ENCODE results near the gene CST6.

Gene CST6, protein sequence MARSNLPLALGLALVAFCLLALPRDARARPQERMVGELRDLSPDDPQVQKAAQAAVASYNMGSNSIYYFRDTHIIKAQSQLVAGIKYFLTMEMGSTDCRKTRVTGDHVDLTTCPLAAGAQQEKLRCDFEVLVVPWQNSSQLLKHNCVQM

DNA sequence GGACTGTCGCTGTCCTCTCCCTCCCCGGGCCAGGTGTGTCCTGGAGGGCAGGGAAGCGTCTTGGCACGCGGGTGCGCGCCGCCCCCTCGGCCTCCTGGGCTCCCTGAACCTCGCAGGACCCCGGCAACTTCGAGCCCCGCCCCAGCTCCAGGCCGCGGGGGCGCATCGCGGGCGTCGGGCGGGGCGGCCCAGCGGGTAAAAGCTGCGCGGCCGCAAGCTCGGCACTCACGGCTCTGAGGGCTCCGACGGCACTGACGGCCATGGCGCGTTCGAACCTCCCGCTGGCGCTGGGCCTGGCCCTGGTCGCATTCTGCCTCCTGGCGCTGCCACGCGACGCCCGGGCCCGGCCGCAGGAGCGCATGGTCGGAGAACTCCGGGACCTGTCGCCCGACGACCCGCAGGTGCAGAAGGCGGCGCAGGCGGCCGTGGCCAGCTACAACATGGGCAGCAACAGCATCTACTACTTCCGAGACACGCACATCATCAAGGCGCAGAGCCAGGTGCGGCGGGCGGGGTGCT is at the start of gene CST6:
Gene CST6, plus strand, starts transcription at position 224 of the 519 bp plus-strand sequence. Its CDS starts 37 bp downstream, at position 261.
- no peak for DNase-seq

DNA sequence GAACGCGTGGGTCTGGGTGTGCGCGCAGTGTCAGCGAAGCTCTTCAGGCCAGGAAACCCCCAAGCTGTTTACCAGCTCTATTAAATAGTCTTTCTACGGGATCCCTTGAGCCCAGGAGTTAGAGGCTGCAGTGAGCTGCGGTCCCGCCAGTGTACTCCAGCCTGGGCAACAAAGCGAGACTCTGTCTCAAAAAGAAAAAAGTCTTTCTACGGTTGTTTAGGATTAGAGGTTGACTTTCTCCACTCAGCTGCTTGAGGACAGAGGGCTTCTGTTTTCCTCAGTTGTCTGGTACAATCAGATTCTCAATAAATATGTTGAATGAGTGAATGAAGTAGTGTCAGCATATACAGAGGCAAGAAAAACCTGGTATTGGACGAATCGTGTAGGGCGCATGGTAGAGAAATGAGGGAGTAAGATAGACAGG is 49.7 kb upstream of the CST6 start:
- DNase-seq, result no peak

DNA sequence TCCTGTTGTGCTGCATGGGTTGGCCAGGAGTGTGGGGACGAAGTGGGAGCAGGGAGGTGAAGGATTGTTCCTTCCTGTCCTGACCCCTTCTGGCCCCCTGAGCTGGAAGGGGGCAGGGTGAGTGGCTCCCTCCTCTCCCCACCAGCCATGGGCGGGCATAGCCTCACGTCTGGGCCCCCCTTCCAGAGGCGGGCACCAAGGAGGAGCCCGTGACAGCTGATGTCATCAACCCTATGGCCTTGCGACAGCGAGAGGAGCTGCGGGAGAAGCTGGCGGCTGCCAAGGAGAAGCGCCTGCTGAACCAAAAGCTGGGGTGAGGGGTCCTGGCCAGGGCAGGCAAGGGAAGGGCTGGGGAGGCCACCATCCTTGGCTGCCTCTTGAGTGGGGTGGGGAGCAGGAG is 46.9 kb upstream of the CST6 start:
- DNase-seq, result no peak

DNA sequence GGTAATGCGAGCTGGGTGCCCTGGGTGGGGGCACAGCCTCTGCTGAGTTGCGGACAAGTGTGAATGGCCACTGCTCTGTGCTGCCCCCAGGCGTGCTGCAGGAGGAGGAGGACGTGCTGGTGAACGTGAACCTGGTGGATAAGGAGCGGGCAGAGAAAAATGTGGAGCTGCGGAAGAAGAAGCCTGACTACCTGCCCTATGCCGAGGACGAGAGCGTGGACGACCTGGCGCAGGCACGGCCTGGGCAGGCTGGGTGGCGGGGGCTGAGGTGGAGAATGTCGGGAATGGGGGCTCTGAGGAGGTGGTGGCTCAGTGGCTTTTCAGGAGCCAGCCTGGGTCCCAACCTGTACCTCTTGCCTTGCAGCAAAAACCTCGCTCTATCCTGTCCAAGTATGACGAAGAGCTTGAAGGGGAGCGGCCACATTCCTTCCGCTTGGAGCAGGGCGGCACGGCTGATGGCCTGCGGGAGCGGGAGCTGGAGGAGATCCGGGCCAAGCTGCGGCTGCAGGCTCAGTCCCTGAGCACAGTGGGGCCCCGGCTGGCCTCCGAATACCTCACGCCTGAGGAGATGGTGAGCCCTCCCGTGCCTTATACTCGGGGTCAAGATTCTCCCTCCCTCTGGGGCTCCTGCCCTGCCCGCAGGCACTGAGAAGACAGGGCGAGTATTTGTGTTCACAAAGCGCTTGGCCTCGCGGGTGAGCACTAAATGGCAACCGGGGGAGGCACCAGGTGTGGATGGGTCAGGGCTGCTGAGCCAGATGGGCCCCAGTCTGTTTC is 45.6 kb upstream of the CST6 start:
- no peak for DNase-seq

DNA sequence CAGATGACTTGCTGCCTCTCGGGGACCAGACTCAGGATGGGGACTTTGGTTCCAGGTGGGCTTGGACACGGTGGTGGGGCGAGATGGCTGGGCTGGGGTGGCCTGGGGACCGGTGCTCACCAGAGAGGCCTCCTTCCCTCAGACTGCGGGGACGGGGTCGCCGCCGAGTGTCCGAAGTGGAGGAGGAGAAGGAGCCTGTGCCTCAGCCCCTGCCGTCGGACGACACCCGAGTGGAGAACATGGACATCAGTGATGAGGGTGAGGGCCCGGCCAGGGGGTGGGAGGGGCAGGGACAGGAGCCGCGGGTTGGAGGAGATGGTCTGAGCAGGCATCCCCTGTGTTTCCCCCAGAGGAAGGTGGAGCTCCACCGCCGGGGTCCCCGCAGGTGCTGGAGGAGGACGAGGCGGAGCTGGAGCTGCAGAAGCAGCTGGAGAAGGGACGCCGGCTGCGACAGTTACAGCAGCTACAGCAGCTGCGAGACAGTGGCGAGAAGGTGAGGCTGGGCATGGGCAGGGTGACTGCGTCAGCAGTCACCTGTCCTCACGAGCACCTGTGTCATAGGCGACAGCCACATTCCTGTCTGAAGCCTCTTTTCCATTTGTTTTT is 44.4 kb upstream of the CST6 start:
- no peak for DNase-seq

DNA sequence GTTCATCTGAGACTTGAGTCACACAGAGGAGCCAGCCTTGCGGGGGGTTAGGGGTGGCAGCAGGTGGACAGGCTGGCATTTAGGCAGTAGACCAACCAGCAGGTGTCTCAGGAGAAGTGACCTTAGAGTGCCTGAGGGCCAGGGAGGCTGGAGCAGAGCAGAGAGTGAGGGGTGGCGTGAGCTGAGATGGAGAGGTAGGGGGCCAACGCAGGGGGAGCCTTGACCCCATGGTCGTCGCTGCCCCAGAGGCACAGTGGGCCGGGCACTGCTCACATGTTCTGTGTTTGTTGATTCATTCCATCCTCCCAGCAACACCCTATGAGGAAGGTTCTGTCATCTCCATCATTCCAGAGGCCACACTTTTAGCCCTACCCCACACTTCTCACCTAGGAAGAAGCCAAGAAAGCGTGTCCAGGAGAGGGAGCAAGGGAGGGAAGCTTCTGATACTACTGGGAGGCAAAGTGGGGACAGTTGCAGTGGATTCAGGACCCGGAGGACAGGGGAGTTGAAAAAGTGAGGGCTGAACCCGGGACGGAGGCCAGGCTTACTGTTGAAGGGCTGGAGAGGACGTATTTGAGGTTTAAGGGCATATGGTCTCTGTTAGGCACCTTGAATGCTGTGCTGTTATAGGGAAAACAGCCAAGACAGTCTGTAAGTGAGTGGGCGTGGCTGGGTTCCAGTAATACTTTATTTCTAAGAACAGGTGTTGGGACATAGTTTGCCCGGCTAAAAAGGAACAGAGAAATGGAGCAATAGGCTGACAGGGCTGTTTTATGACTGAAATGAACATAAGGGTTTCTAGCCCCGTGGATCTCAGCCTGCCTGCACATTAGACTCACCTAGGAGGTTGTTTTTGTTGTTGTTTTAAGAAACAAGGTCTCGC is 43.0 kb upstream of the CST6 start:
- no peak for DNase-seq

DNA sequence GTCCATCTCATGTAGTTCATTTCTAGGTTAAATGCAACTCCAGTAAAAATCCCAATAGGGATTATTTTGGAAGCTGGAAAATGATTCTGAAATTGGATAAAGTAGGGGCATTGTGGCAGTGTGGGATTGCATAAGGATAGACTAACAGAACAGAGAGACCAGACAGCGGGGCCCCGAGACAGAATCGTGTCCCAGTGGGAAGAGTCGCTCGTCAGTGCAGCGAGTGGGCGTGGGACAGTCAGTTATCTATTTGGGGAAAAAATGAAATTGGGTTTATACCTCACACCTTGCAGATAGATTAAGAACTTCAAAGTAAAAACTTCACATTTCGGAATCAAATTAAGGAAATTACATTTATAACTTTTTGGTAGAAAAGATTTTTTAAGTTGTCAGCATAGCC is 39.7 kb upstream of the CST6 start:
- no peak for DNase-seq

DNA sequence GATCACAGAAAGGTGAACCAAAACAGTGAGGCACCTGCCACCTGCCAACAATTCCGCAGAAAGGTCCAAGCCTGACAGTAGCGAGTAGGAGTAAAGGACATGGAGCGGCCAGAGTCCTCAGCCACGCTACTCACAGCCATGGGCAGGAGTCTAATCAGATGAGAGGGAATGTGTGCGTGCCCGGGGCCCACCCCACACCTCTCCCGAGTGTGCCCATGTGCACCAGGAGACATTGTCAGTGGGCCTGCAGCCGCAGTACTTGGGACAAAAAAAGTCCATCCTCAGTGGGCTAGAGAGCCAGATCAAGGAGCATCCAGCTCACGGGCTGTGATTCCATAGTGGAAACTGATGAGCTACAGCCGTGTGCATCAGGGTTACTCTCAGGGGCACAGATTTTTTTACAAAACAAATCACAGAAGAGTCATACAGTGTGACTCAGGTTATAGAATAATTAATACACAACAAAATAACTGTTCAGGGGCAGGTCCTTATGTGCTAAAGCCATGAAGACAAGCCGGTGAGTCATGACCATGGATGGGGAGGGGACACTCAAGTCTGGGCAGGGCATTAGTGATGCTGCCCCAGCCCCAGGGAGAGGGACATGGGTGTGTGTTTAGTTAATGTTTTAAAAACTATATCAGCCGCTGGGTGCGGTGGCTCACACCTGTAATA is 38.2 kb upstream of the CST6 start:
- no peak for DNase-seq

DNA sequence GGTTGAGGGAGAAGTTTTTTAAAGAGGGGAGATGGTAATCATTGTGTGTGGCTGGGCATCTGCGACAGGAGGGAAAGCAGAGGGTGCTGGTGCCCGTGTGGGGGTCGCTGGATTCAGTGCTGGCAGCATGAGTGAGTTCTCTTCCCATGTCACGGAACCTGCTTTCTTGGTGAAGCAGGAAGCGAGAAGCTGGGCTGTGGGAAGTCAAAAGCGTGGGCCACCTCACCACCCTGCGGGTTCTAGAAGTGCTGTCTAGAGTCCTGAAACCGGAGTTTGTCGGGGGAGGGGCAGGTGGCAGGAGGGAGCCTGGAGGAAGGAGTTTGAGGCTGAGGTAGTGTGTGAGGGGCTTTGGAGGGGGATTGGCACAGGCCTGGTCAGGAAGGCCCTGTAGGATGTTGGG is 36.0 kb upstream of the CST6 start:
- no peak for DNase-seq

DNA sequence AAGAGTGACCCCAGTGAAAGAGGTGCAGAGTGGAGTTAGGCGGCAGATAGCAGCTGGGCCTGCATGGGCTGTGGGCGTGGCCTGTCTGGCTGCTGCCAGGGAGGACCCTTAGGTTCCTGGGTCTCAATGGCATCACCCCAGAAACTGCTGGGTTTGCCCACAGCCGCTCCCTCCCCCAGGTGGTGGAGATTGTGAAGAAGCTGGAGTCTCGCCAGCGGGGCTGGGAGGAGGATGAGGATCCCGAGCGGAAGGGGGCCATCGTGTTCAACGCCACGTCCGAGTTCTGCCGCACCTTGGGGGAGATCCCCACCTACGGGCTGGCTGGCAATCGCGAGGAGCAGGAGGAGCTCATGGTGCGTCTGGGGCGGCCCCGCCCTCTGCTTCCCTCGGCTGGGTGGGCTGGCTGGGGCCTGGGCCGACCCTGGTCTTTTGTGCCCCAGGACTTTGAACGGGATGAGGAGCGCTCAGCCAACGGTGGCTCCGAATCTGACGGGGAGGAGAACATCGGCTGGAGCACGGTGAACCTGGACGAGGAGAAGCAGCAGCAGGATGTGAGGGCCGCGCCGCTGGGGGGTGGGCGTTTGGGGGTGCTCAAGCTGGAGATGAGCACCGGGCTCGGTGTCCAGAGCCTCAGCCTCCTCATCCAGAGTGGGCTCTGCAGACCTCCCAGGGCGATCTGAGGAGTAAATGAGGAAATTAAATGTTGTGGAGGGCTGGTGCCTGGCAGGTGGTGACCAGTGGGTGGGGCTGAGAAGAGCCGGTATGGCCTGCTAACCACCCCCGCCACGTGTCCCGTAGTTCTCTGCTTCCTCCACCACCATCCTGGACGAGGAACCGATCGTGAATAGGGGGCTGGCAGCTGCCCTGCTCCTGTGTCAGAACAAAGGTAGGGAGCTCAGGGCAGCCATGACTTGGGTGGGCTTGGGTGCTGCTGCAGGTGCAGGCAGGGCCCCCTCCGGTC is 35.3 kb upstream of the CST6 start:
- DNase-seq, result no peak

DNA sequence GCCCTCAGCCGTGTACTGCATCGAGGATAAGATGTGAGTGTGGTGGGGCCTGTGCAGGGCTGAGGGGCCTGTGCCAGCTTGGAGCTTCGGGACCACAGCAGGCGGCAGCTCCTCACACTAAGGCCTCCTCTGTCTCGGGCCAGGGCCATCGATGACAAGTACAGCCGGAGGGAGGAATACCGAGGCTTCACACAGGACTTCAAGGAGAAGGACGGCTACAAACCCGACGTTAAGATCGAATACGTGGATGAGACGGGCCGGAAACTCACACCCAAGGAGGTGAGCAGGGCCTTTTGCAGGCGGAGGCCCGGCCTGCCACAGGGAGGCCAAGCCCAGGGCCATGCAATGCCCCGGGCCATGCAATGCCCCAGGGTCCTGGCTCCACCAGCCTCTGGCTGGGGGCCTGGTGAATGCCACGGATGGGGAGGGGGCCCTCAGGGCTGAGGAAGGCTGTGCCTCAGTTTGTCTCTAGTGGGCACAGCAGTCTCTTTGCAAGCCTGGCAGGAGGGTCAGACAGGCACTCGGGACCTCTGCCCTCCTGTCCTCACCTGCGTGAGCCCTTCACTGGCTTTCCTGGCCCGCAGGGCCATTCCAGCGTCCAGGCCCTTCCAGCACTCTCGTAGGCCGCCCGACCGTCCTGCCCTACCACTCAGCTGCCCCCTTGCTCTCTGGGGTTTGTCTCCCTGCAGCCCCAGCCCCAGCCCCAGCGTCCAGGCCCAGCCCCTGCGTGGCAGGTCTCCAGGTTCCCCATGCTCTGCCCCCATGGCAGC is 34.0 kb upstream of the CST6 start:
- DNase-seq, result no peak

DNA sequence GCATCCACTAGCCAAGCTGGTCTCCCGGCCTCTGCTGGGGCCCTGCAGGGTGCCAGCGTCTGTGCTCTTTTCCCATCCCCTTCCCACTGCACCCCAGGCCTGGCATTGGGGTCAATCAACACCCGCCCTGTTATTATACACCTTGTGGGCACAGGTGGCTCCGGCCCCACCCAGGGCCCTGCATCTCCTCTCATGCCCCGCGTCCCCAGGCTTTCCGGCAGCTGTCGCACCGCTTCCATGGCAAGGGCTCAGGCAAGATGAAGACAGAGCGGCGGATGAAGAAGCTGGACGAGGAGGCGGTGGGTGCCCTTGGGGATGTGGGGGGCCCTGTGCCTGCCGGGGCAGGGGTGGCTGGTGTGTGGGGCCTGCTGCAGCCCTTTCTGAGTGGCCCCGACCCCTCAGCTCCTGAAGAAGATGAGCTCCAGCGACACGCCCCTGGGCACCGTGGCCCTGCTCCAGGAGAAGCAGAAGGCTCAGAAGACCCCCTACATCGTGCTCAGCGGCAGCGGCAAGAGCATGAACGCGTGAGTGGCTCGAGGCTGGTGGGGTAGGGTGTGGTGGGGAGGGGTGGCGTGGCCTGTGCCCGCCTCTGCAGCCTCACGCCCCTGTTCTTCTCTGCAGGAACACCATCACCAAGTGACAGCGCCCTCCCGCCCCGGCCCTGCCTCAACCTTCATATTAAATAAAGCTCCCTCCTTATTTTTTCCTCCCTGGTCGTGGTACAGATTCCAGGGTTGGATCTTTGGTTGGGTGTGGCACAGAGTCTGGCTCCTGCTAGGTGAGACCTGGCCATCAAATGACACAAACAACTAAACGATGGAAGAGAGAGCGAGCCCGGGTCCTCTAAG is 33.2 kb upstream of the CST6 start:
- no peak for DNase-seq

DNA sequence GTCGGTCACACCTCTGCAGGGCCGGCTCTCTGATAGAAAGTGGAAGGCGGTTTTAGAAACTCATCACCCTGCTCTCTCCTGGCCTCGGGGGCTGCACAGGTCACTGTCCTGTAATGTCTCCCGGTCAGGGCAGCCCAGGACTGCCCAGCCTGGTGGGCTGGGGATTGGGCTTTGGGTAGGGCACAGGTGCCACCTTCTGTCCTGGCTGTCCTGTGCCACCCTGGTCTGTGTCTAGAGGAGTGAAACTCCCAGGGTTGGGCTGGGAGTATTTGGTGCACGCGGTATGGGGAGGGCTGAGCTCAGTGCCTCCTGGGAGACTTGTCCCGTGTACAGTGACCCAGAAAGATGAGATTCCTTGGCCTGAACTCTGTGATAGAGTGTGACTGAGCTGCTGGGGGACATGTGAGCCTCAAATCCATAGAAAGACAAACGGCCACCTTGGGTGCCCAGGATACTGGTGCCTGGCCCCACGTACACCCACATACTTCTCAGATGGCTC is 32.5 kb upstream of the CST6 start:
- DNase-seq, result no peak

DNA sequence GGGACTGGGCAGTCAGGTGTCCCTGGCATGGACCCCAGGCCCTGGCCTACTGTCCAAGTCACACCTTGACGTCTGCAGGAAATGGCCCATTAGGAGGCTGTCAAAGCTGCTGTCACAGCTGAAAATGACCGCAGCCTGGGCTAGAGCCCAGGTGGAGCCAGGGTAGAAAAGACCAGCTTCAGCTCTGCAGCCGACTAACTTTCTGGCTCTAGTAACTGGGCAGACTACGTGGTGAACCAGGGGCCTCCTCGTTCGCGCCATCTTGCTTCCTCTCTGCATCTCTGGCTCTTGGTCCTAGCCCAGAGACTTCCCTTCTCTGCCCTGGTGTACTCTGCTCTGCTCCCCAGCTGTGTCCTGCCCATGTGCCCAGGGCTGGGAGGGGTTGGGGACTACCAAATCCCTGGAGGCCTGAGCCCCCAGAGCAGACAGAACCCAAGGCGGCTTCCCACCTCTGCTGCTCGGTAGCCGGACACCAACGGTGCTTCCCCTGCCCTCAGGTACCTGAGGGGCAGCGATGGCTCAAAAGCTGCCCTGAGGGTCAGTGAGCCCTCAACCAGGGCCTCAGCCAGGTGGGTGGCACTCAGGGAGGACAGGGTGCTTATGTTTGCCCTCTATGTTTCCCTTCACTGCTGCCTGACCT is 30.6 kb upstream of the CST6 start:
- no peak for DNase-seq

DNA sequence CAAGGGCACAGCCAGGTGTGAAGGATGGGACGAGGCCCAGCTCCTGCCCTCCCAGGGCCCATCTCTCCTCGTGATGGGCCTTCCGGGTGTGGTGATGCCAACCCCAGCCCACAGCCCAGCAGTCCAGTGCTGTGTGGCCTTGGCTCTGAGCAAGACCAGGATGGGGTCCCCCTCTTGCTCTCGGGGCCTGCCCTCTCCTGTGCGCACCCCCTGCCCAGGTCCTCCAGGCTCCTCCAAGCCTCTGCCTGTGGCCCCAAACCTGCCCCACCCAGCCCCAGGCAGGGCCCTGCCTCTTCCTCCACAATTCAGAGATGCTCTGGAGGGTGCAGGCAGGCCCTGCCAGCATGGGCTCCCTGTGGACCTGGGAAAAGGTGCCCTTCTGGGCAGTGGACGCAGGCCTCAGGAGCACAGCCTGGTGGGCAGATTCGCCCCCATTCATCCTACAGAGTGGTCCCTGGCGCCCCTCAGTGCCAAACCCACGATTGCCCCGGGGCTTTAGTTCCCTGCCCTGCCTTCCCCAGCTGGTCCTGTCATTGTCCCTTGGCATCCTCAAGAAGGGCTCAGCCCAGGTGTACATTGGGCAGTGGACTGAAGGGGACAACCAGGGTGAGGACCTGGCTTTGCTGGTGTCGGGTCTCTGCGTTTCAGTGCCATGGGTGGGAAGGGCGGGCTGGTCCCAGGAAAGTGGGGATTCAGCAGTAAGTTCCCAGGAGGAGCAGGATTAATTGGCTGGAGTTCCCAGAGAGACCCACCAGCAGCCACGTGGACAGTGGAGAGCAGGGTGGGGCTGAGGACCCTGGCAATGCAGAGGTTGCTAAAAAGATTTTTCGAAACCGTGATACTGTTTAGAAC is 29.6 kb upstream of the CST6 start:
- no peak for DNase-seq

DNA sequence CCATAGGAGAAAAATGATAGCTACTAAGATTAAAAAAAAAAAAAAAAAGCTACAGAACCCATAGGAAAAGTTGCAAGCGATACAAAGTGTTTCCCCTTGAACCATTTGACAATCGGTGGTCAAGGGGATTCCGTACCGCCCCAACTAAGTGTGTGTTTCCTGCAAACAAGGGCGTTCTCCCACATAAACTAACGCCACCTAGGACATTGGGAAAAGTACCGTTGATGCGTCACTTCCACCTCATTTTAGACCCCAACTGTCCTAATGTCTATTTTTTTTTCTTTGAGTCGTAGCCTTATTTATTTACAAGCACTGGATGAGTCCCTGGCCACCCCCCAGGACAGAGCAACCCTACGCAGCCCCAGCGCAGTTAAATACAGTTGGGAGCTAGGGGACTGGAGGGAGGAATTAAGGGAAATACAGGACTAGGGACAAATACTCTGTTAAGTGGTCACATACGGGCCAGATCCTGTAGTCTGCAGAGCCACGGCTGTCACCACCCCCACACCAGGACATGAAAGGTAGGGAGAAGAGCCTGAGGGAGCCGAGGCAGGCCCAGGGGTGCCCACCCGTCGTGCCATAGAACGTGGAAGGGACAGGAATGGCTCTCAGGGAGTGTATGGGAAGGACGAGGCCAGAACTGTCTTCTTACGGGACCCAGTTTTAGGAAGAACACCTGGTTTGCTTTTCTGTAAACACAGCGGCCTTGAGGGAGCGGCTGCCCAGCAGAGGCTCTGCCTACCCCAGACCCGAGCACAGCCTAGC is 28.8 kb upstream of the CST6 start:
- DNase-seq, result no peak

DNA sequence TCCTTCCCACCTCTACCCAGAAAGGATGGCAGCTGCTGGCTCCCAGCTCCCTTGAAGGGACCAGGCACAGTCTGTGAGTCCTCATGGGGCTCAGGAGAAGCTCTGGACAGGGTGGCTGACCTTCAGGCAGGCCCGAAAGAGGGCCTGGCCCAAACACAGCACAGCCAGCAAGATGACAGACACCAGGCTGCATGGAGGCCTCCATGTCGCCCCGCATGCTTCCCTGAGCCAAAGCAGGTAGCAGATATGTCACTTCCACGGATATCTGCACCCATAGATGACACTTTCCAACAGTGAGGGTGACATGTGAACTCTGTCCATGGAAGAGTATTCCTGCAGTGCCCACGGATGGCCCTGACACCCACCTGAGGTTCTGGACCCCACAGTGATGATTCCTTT is 28.2 kb upstream of the CST6 start:
- no peak for DNase-seq

Measured in eye (tissue), 1 donor.